Measurements from ENCODE around the gene PDZD8. TPM values are rescaled to one million over a fixed set of nuclear protein-coding genes. Genes with fewer than 3 reads are reported as not detected.

PDZD8 gene
- total and polyA plus RNA-seq, 9 donors: 8.0 to 49.6 (median 35.6) TPM

DNA sequence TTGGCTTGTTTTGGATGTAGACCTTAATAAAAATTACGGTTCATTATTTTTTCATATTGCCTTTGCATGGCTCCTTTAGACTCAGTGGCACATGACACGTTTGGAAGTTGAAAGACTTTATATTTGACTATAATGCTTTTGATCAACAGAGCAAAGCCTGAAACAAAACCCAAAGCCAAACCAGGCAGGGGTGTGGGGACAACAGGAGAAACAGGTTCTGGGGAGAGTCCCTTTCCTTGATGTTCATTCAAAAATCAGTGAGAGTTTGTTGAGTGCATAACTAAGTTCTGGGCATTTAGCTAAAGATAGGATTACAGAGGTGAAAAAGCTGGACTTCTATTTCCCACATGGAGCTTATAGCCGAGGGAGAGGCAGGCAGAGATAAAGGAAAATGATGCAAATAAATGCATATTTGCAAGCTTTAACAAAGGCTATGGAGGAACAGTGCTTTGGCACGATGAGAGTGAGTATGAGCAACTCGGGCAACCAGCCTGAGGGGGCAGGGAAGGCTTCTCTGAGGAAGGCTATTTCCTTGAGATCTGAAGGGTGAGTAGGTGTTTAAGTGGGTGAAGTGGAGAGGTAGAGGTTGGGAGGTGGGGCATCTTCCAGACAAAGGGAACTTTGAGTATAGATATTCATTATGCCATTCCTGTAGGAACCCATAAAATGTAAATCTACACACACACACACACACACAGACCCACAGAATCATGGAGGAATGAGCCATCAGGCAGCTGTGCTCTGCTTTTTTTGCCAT lies 34.5 kb upstream of the PDZD8 start:
- Histone ChIP-seq H3K36me3 (no peaks in the 10 kb centered on the region), H3K4me3 (no peak overlapping the region), H3K27ac (no peak overlapping the region), H3K9me3 (no peaks in the 10 kb centered on the region), H3K4me1 (ENCODE audit: insufficient read depth) (no peaks in the 10 kb centered on the region), H3K27me3 (no peaks in the 10 kb centered on the region)
- TF ChIP-seq EP300 (IDR thresholded peaks at IDR 0.05) (no peak), POLR2A (IDR thresholded peaks at IDR 0.05) (no peak)
- TF ChIP-seq, protein P1, sequence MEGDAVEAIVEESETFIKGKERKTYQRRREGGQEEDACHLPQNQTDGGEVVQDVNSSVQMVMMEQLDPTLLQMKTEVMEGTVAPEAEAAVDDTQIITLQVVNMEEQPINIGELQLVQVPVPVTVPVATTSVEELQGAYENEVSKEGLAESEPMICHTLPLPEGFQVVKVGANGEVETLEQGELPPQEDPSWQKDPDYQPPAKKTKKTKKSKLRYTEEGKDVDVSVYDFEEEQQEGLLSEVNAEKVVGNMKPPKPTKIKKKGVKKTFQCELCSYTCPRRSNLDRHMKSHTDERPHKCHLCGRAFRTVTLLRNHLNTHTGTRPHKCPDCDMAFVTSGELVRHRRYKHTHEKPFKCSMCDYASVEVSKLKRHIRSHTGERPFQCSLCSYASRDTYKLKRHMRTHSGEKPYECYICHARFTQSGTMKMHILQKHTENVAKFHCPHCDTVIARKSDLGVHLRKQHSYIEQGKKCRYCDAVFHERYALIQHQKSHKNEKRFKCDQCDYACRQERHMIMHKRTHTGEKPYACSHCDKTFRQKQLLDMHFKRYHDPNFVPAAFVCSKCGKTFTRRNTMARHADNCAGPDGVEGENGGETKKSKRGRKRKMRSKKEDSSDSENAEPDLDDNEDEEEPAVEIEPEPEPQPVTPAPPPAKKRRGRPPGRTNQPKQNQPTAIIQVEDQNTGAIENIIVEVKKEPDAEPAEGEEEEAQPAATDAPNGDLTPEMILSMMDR (IDR thresholded peaks at IDR 0.05): no peak
- no peak for DNase-seq
- intact Hi-C loops (cut with DNase I): no loop called here
- WGBS, 3 donors: 70 to 78% (median 72%) methylated on average over 5 of the region's 5 CpGs

DNA sequence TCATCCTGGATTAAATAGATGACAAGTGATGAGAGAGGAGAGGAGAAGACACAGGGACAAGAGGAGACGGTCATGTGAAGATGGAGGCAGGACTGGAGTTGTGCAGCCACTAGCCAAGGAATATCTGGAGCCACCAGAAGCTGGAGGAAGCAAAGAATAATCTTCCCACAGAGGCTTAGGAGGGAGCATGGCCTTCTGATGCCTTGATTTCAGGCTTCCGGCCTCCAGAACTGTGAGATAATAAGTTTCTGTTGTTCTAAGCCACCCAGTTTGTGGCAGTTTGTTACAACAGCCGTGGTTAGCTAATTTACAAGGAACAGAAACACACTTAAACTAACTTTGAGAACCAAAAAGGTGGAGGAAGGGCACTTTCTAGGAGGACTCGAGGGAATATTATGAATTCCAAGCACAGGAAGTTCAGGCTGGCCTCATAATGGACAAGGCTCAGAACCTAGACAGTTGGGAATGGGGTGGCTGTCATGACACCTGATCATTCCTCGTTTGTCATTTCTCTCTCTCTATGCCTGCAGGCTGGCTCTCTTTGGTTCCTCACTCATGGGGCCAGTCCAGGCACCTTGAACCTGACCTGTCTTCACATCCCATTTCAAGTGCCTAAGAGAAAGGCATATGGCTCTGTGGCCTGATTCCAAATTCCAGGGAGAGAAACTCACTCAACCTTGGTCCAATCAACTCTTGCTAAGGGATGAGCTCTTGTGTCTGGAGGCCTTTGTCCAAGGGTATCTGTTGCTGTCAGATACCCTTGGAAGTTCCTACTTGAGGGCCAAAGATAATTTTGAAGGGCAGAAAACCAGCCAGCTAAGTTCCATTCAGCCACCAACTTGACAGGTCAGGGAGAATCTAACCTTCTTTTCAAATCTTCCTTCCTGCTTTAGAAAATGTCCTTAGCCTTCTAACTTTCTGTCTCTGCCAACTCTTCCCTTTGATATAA lies 33.5 kb upstream of the PDZD8 start:
- H3K4me1 ChIP-seq (ENCODE audit: insufficient read depth): no peaks in the 10 kb centered on the region
- intact Hi-C loops (cut with DNase I): no loop called here
- 79 to 85% (median 82%) methylated on average over 5 of the region's 5 CpGs for WGBS, 3 donors
- DNase-seq: no peak
- no peaks in the 10 kb centered on the region for H3K27me3 ChIP-seq
- TF ChIP-seq EP300 (IDR thresholded peaks at IDR 0.05) (no peak), POLR2A (IDR thresholded peaks at IDR 0.05) (no peak)
- TF ChIP-seq, protein P1 (IDR thresholded peaks at IDR 0.05): no peak
- no peak overlapping the region for H3K27ac ChIP-seq
- no peaks in the 10 kb centered on the region for H3K9me3 ChIP-seq
- no peak overlapping the region for H3K4me3 ChIP-seq
- H3K36me3 ChIP-seq: no peaks in the 10 kb centered on the region

DNA sequence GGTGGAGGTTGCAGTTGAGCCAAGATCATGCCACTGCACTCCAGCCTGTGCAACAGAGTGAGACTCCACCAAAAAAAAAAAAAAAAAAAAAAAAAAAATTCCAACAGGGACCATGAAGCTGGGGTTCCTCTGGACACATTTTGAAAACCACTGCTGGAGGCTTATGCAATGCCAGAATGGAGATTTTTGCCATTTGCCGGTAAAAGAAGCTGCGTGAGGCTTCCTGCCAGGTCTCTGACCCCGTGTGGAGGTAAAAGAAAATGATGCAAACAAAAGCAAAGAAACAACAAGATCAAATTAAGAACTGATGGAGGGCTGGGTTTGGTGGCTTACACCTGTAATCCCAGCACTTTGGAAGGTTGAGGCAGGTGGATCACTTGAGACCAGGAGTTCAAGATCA lies 30.5 kb upstream of the PDZD8 start:
- H3K9me3 ChIP-seq: no peaks in the 10 kb centered on the region
- intact Hi-C loops (cut with DNase I): no loop called here
- no peak overlapping the region for H3K27ac ChIP-seq
- WGBS, 3 donors: 58 to 82% (median 80%) methylated on average over 3 of the region's 3 CpGs
- H3K36me3 ChIP-seq: no peaks in the 10 kb centered on the region
- DNase-seq: no peak
- TF ChIP-seq EP300 (IDR thresholded peaks at IDR 0.05): no peak
- TF ChIP-seq, protein P1 (IDR thresholded peaks at IDR 0.05): no peak
- no peak for TF ChIP-seq POLR2A (IDR thresholded peaks at IDR 0.05)
- no peak overlapping the region for H3K4me3 ChIP-seq
- H3K27me3 ChIP-seq: no peaks in the 10 kb centered on the region
- no peaks in the 10 kb centered on the region for H3K4me1 ChIP-seq (ENCODE audit: insufficient read depth)

DNA sequence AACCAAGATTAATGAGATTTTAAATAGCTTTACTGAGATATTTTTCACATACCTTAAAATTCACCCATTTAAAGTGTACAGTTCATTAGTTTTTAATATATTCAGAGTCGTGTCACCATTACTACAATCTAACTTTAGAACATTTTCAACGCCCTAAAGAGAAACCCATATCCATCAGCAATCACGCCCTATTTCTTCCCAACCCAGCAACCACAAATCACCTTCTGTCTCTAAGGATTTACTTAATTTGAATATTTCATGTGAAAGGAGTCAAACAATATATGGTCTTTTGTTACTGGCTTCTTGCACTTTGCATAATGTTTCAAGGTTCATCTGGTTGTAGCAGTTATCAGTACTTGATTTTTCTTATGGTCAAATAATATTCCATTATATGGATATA lies 25.1 kb upstream of the PDZD8 start:
- no peak overlapping the region for H3K27ac ChIP-seq
- 82 to 87% (median 86%) methylated on average over 3 of the region's 3 CpGs for WGBS, 3 donors
- no peak for DNase-seq
- TF ChIP-seq POLR2A (IDR thresholded peaks at IDR 0.05) (no peak), EP300 (IDR thresholded peaks at IDR 0.05) (no peak)
- TF ChIP-seq, protein P1 (IDR thresholded peaks at IDR 0.05): no peak
- no peaks in the 10 kb centered on the region for H3K27me3 ChIP-seq
- no peaks in the 10 kb centered on the region for H3K36me3 ChIP-seq
- H3K4me3 ChIP-seq: no peak overlapping the region
- intact Hi-C loops (cut with DNase I): loop anchor here in 1 of 4 donors (5.0 kb wide), 1 partner anchor 1363 kb away; no protein-coding TSS in a partner anchor
- no peaks in the 10 kb centered on the region for H3K4me1 ChIP-seq (ENCODE audit: insufficient read depth)
- no peaks in the 10 kb centered on the region for H3K9me3 ChIP-seq
